PFSK-1 (cell line): ENCODE results near the gene GTF3C4.

ENCODE experiments used
- FOXP2 ChIP-seq: optimal IDR thresholded peaks from 2 replicates; pipeline ENCODE3; 2011; ENCODE audit warnings: borderline replicate concordance, control low read depth, inconsistent platforms; ENCODE audit not compliant: insufficient read depth; ENCODE audit errors: extremely low read length, extremely low read depth
- POLR2AphosphoS5 ChIP-seq: IDR thresholded peaks from 2 replicates; pipeline ENCODE4 v1.6.1; 2012; ENCODE audit warnings: low read depth, mild to moderate bottlenecking, control low read depth, low read length, moderate library complexity
- REST ChIP-seq, 2 experiments: IDR thresholded peaks; 2 replicates each; pipeline versions ENCODE4 v1.6.1 to v1.8.0; 2011 to 2012; ENCODE audit warnings: low read depth in 2 of 2, low read length in 2 of 2, control low read depth in 1 of 2, inconsistent platforms in 1 of 2, mild to moderate bottlenecking in 1 of 2, moderate library complexity in 1 of 2; ENCODE audit not compliant: insufficient read depth in 1 of 2
- SIN3A ChIP-seq: IDR thresholded peaks from 2 replicates; pipeline ENCODE4 v1.6.1; 2012; ENCODE audit warnings: mild to moderate bottlenecking, low read length, moderate library complexity, borderline replicate concordance; ENCODE audit not compliant: insufficient read depth
- TAF1 ChIP-seq: IDR thresholded peaks from 2 replicates; pipeline ENCODE4 v1.6.1; 2012; ENCODE audit warnings: low read length, control low read depth, borderline replicate concordance; ENCODE audit not compliant: insufficient read depth

Gene GTF3C4

GRCh38 chr9:132683873-132684272, 13.6 kb downstream of the GTF3C4 start:
- TF ChIP-seq FOXP2: no peak
- TF ChIP-seq SIN3A: no peak
- no peak for TF ChIP-seq TAF1
- TF ChIP-seq REST (IDR thresholded peaks at IDR 0.05; ENCODE audit: insufficient read depth in 1 of 2, low read depth in 2 of 2, low read length in 2 of 2): no peak
- no peak for TF ChIP-seq POLR2AphosphoS5

DNA sequence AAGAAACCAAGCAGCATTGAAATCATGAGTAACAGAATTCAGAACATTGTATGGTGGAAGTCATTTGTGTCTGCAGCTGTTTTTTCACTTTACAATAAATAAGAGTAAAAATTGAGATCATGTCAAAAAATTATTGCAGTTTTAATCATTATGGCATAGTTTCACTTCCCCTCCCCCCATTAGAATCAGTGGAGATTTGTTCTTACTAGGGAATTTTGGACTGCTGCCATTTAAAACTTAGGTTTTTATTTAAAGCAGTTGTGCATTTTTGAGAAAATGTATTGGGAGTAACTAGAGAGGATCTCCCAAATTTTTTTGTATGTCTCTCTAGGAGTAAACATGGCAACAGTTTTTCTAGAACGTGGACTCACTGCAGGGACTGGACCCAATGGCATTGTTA, 20.4 kb downstream of the GTF3C4 start:
- TF ChIP-seq TAF1 (no peak), REST (IDR thresholded peaks at IDR 0.05; ENCODE audit: insufficient read depth in 1 of 2, low read depth in 2 of 2, low read length in 2 of 2) (no peak), FOXP2 (no peak), POLR2AphosphoS5 (no peak), SIN3A (no peak)

DNA sequence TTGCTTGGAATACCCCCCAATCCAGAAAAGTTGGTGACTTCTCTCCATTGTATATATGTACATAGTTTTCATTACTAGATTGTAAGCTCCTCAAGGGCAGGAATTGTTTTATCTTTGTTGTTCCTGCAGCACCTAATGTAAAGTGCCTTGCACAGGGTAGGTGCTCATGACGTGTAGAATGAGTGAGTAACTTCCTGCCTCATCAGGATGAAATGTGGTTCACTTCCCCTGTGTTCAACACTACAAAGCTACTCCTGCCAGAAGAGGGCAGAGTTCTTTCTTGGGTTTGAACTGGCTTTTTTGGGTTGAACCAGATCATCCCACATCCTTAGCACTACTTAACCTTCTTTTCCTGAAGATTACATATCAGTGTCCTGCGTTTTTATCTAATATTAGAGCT, 23.9 kb downstream of the GTF3C4 start:
- no peak for TF ChIP-seq FOXP2

DNA sequence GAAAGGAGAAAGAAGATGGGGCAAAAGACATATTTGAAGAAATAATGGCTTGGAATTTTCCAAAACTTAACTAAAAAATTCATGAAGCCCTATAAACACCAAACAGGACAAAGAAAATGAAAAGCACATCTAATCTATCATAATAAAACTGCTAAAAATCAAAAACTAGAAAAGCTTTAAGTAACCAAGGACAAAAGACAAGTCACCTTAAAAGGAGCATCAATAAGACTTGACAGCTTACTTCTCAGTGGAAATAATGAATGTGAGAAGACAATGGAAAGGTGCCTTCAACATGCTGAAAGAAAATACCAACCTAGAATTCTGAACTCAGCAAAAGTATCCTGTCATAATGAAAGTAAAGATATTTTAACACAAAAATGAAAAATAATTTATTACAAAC, 27.0 kb downstream of the GTF3C4 start:
- TF ChIP-seq SIN3A: no peak
- no peak for TF ChIP-seq TAF1
- no peak for TF ChIP-seq POLR2AphosphoS5
- TF ChIP-seq FOXP2: no peak
- no peak for TF ChIP-seq REST (IDR thresholded peaks at IDR 0.05; ENCODE audit: insufficient read depth in 1 of 2, low read depth in 2 of 2, low read length in 2 of 2)

DNA sequence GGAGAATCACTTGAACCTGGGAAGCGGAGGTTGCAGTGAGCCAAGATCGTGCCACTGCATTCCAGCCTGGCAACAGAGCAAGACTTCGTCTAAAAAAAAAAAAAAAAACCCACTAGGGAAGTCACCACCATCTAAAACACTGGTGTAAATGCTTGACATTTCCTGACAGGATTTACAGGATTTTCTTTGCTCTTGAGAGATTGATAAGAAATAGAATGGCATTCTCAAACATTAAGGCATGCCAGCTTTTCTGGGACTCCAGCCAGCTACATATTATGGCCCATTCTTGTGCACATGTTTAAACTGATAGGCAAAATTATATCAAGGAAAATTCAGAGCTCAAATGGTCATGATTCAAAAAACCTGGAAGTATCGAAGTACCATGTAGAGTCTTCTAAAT, 28.7 kb downstream of the GTF3C4 start:
- TF ChIP-seq SIN3A: no peak
- TF ChIP-seq FOXP2: no peak
- no peak for TF ChIP-seq REST (IDR thresholded peaks at IDR 0.05; ENCODE audit: insufficient read depth in 1 of 2, low read depth in 2 of 2, low read length in 2 of 2)
- TF ChIP-seq POLR2AphosphoS5: no peak
- no peak for TF ChIP-seq TAF1

GRCh38 chr9:132699956-132700355, 29.7 kb downstream of the GTF3C4 start:
- TF ChIP-seq TAF1 (no peak), SIN3A (no peak), REST (IDR thresholded peaks at IDR 0.05; ENCODE audit: insufficient read depth in 1 of 2, low read depth in 2 of 2, low read length in 2 of 2) (no peak), FOXP2 (no peak), POLR2AphosphoS5 (no peak)
